HG02885 (cell line): ENCODE measurements around the gene DLGAP5.

ENCODE experiments used
- ATAC-seq: cut with Tn5 transposase; IDR thresholded peaks from one replicate; pipeline ENCODE4 v1.9.1; 2021; ENCODE audit warnings: mild to moderate bottlenecking; ENCODE audit not compliant: unreplicated experiment, poor library complexity

DLGAP5 gene, protein sequence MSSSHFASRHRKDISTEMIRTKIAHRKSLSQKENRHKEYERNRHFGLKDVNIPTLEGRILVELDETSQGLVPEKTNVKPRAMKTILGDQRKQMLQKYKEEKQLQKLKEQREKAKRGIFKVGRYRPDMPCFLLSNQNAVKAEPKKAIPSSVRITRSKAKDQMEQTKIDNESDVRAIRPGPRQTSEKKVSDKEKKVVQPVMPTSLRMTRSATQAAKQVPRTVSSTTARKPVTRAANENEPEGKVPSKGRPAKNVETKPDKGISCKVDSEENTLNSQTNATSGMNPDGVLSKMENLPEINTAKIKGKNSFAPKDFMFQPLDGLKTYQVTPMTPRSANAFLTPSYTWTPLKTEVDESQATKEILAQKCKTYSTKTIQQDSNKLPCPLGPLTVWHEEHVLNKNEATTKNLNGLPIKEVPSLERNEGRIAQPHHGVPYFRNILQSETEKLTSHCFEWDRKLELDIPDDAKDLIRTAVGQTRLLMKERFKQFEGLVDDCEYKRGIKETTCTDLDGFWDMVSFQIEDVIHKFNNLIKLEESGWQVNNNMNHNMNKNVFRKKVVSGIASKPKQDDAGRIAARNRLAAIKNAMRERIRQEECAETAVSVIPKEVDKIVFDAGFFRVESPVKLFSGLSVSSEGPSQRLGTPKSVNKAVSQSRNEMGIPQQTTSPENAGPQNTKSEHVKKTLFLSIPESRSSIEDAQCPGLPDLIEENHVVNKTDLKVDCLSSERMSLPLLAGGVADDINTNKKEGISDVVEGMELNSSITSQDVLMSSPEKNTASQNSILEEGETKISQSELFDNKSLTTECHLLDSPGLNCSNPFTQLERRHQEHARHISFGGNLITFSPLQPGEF

DNA sequence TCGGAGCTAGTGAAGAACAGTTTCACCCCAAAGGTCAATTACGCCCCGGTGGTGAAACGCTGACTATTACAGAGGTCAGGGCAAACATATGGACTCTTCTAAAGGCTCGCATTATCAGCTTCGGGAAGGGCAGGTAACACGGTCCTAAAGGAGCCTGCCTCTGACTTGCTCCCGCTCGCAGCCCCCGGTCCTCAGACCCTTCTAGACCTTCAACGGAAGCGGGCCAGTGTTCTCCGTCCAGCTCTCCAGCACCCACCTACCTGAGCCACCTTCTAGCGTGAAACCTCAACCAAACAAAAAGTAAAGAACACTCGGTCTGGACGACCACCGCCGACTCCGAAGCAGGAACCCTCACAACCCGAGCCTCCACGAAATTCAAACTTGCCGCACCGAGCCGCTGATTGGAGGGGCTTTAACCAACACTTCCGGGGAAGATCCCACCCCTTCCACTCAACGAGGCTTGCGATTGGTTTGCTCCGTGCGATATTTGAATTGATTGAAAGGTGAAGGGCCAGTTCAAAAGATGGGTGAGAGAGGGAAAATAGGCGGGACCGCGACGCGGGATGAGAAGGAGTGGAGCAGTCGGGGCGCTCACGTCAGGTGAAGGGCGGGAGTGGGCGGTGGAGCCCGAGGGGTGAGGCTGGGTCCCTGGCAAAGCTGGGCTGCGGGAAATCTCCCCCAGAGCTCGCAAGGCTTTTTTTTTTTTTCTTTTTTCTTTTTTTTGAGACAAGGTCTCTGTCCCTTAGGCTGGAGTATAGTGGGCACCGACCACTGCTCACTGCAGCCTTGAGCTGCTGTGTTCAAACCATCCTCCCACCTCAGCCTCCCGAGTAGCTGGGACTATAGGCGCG is at the start of gene DLGAP5:
TSS of gene DLGAP5 (minus strand) at position 383 of the 851 bp plus-strand sequence. CDS start 2,406 bp downstream, outside the sequence.
- ATAC-seq: peak; percentile 97

DNA sequence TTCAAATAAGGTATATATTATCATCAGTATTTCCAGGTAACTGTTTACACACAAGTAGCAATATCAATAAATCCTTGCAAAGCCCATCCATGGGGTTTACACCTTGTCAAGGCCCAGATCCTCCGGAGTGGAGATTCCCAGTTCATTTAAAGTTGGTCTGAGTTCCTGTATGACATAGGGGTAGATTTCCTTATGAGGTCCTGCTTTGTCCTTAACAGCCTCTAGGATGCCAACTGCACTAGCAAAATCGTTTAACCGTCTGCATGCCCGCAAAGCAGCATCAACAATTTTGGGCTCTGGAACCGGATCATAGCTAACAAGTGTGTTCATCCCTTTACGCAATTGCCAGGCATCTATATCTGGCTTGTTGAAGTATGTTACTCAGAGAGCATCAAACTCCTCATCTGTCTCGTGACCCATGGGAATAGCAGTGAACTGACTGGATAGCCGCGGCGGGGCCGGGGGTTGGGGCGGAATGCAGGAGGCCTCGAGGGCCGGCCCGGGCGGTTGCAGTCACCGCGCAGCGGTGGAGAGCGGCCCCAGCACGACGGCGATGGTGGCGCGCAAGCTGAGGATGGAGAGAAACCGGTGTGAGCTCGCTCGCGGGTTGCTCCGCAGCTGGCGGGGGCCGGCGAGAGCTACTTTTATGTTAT is 49.3 kb upstream of the DLGAP5 start:
- ATAC-seq: no peak

DNA sequence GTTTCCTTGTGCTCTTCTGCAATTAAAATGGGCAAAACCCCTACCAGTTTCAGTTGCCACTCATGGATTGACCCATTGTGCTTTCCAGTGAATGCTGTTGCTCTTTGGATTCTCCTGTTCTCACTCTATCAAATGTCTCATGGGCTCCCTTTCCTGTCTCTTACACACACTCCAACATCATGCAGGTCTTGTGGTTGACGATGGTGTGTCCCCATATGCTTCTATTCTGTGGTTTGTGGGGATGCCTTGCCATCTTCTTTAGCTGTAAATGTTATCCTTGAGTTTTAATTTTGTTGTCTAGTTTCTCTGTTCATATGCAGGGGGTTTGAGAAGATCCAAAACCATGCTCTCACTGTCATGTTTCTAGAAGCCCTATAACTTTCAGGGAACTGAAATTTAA is 47.9 kb upstream of the DLGAP5 start:
- ATAC-seq: no peak

DNA sequence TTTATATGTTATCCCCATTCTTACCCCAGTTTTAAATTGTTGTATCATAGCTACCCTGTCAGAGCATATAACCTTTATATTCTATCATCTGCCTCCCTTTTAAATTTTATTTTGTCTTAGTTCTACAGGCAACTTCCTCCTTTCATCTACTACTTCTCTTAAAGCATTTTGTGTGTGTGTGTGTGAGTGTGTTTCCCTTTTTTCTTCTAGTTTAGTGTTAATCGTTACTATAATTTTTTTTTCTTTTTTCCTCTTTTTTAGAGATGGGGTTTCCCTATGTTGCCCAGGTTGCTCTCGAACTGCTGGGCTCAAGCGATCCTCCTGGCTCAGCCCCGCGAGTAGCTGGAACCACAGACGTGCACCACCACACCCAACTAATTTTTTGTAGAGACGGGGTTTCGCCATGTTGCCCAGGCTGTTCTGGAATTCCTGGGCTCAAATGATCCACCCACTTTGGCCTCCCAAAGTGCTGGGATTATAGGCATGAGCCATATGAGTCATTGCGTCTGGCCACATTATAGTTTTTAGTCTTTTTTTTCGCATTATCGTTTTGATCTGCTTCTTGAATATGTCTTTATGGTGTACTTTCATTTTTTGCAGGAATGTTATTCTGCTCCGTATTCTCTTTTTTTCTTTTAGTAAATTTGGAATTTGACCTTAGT is 46.8 kb upstream of the DLGAP5 start:
- no peak for ATAC-seq

DNA sequence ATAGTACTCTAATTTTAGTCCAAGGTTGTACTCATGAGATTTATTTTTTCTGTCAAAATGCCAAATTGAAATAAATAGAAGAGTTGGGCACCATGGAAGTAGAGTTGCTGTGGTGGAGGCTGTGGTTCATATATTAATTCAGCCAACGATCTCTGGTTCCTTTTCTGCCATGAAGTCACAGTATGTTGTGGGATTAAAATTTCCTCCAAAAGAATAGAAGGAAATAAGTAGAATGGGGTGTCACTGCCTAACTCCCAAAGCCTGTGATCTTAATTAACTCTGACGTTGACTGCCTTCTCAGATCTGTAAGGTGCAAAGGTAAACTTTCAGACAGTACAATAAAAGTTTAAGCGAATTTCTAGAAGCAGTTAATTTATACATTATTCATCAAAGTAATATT is 42.2 kb upstream of the DLGAP5 start:
- no peak for ATAC-seq

DNA sequence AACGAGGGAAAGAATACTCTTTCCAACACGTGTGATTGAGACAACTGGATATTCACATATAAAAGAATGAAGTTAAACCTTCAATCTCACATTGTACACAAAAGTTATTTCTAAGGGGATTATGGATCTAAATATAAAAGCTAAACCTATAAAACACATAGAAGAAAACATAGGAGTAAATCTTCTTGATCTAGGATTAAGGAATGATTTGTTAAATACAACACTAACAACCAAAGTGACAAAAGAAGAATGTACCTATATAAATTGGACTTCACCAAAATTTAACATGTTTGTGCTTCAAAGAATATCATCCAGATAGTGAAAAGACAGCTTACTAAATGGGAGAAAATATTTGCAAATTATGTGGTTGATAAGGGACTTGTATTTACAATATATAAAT is 36.9 kb upstream of the DLGAP5 start:
- ATAC-seq: no peak

DNA sequence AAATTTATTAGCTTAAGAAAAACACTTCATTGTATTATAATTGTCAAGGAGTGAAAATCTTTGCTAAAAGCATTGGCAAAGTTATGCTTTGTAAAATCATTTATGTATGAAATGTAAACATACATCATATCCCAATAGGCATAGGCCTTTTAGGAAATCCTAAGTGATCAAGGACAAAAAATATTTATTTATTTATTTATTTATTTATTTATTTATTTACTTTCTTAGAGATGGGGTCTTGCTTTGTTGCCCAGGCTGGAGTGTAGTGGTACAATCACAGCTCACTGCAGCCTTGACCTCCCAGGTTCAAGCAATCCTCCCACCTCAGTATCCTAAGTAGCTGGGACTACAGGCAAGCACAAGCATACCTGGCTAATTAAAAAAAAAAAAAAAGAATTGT is 32.0 kb upstream of the DLGAP5 start:
- no peak for ATAC-seq

DNA sequence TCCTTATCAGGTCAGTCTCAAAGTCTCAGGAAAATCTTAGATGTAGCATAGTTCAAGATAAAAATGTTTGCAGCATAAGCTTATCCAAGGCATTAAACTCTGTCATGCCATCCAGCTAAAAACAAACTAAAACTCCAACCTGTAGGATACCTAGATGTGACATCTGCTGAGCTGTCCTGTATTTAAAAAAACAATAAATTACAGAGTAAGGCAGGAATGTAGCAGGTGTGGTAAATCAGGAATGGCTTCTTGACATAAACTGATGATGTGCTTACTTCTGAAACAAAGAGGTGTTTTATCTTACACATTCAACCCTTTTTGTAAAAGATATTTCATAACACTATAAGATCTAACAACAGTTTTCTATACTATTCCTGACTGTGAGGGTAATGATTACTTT is 30.6 kb upstream of the DLGAP5 start:
- no peak for ATAC-seq

DNA sequence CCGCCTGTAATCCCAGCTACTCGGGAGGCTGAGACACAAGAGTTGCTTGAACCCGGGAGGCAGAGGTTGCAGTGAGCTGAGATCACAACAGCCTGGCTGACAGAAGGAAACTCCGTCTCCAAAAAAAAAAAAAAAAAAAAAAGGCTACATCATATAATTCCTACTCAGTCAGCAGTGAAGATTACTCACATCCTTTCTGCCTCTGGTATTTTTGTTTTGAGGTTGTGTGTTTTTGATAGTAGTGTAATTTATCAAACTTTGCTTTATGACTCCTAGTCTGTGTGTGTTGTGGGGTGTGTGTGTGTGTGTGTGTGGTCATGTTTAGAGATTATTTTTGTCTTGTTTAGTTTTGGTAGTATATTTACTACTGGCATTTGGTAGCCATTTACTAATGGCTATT is 29.8 kb upstream of the DLGAP5 start:
- ATAC-seq: no peak

DNA sequence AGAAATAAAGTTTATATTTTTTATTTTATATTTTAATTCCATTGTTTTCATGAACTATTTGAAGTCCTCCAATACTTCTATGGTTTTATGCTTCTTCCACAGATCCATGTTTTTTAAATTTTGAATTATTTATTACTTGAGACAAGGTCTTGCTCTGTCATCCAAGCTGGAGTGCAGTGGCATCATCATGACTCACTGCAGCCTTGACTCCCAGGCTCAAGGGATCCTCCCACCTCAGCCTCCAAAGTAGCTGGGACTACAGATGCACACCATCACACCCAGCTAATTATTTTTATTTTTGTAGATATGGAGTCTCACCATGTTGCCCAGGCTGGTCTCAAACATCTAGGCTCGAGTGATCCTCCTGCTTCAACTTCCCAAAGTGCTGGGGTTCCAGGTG is 28.8 kb upstream of the DLGAP5 start:
- no peak for ATAC-seq

DNA sequence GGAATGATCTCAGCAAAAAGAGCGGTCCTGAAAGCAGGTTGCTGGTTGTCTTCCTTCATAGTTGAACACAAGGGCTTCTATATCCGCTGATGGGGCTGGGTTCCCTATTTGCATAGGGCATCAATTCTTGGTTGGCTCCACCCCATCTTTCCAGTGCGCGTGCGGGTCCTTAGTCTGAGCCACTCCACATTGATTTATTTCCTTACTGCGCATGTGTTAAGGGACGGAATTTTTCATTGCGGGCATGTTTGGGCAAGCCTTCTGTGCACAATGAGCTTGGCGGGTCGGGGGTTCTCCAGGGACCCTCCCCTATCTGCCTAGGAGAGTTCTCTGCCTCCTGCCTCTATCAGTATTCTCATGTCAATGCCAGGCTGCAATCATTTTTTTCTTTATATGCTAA is 21.2 kb upstream of the DLGAP5 start:
- ATAC-seq: no peak

DNA sequence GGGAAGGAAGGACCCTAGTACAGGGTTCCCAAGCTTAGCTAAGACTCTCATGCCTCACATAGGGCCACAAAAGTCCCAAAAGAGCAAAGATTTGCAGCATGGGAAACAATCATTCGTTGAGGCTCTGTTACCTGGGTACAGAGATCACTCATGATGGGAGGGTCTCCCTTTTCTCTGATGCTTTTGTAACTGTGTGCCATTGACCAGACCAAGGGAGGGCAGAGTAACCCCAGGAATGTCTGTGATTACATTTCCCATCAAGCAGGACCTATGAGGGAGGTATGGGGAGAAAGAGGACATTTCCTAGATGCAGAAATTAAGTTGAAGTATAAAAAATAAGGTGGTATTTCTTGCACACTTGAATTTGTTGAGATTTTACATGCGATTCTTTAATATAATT is 16.4 kb upstream of the DLGAP5 start:
- ATAC-seq: no peak

DNA sequence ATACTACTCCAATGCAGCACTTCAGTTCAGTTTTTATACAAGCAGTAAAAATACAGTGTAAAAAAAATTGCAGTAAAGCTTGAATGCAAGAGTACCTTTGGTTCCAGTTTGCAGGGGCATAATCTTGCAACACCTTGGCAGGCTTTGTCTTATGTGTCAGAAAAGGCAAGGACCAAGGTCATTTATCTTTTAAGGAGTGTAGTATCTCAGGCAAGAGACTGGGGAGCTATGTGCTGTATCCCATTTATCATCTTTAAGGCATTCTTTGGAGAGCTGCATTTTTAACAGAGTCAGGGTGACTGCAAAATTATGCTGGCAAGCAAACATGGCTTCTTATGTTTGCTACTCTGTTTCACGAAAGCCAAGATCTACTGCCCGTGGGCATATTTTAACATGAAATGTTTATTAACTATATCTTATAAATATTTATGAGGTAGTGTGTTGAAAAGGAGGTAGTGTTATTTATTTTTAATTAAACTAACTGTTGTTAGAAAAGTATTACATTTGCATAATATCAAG is 14.8 kb upstream of the DLGAP5 start:
- no peak for ATAC-seq

DNA sequence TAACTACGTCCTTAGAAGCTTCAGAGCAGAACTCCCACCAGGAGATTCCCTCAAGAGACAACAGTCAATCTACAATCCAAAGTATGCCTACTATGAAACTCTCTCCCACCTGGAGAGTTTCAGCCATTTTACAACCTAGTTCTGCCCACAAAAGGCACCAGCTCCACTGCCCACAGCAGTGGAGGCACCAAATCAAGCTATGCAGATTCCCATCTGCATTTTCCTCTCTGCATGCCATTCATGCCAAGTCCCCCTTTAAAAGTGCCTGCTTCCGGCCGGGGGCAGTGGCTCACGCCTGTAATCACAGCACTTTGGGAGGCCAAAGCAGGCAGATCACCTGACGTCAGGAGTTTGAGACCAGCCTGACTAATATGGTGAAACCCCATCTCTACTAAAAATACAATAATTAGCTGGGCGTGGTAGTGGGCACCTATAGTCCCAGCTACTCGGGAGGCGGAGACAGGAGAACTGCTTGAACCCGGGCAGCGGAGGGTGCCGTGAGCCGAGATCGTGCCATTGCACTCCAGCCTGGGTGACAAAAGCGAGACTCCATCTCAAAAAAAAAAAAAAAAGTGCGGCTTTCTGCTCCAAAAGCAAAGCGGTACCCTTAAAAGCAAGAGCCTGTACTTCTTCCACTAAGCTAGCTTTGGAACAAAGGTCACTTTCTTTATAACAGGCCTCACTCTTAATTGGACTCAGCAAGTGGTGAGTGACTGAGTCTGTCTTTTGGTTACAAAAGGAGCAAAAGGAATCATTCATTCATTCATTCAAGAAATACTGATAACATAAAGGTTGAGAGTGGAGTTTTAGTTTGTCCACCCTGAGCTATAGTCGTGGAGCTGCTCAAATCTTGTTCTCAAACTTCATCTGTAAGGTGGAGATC is 10.1 kb upstream of the DLGAP5 start:
- ATAC-seq: no peak

DNA sequence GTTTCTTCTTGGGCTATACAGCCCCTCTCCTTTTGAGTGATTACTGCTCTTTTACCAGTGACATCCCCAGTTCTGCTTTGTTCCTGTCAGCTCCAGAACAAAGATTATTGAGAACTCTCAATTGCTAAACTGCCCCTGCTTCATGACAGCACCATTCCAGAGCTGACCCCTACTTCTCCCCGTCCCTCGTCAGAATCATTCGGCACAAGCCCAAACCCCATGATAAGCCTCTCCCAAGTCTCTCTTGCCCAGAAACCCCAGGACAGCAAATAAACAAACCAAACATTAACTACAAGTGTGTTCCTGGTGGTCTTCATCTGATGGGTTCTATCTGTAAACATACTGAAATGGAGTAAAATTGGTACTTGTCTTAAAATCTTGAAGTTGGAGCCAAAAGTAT is 9.3 kb upstream of the DLGAP5 start:
- ATAC-seq: no peak

DNA sequence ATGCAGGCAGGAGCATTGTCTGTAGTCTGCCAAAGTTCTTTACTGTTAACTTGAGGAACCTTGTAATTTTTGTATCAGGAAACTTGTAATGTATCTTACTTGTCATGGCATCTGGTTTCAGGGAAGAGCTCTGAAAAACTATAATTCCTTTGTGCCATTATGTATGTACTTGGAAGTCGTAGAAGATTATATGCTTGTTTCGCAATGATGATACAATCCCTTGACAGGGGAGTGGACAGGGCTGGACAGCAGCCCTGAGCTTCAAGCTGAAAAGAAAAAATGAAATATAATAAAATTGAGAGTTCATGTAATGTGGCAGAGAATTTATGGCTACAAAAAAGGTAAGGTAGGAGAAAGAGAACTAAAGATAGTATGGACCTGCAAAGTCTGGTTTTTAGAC is 7.4 kb upstream of the DLGAP5 start:
- ATAC-seq: no peak

DNA sequence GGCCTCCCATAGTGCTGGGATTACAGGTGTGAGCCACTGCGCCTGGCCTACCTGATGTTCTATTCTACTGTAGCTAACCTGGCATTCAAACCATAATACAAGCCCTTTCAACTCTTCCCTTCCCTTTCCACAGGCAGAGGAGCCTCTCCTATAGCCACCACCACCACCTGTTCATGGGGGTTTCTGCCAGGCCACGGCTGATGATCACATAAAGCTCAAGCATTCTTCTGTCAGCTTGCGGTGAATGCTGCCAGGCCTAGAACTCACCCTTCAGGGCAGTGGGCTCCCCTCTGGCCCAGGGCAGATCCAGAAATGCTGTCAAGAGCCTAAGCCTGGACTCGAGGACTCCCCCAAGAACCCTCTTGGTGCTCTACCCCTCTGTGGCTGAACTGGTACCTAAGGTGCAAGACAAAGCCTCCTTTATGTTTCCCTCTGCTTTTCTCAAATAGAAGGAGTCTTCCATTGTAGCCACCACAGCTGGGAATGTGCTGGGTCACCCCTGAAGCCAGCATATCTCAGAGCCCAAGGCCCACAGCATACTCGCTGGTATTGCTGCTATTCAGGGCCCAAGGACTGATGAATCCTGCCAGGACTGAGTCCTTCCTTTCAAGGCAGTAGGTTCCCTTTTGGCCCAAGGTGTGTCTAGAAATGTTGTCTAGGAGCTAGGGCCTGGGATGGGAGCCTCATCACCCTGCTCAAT is 3.4 kb upstream of the DLGAP5 start:
- no peak for ATAC-seq

DNA sequence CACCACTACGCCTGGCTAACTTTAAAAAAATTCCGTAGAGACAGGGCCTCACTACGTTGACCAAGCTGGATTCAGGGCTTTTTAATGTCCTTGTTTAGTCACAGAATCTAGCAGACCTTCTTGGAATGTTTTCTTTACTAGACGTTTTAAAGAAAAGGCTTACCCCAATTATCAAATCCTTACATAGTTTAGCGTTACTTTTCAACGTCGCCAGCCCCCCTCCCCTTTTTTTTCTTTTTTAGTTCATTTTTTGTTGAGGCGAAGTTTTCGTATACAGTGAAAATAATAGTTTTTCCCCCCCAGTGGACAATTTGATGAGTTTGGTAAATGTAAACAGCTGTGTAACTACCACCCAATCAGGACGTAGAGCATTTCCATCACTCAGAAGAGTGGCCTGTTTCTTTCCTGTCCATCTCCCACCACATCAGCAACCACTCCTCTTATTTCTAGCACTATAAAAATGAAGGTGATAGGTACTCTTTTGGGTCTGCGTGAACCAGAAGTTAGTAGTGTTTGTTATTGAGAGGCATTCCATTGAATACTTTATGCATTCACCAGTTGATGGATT is 753 bp upstream of the DLGAP5 start:
- no peak for ATAC-seq
